ENCODE measurements around the gene PABPN1L. TPM values are rescaled to one million over a fixed set of nuclear protein-coding genes. Genes with fewer than 3 reads are reported as not detected.

PABPN1L gene
- total and polyA plus RNA-seq, 2 of the 13 experiments (the other 11 are each of a cell fraction or from before 2014, with no cell fraction given) = not detected

DNA sequence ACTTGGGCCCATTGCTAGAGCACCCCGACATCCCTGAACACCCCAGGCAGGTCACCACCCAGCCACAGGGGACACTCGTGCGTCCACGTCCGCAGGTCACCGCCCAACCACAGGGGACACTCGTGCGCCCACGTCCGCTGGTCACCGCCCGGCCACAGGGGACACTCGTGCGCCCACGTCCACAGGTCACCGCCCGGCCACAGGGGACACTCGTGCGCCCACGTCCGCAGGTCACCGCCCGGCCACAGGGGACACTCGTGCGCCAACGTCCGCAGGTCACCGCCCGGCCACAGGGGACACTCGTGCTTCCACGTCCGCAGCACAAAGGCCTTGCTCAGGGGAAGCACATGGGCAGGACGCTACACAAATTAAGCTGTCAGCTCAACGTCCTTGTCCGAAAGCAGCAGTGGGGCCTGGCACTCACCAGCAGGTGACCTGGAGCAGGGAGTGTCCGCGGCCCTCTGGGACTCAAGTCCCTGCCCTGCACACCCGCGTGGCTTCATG is 27.4 kb downstream of the PABPN1L start (continued):
- TF ChIP-seq SRY (CRISPR knock-in tag; IDR thresholded peaks at IDR 0.05) = no peak
- TF ChIP-seq ZSCAN25 (CRISPR knock-in tag; IDR thresholded peaks at IDR 0.05) = 0 out of 2 replicates have a peak, but pooled peaks have one; percentile 33
- peak; percentile 32; the same call in 1 of the 2 replicates for TF ChIP-seq PCBP1 (IDR thresholded peaks at IDR 0.05; ENCODE audit: borderline replicate concordance, low read depth, low read length)
- TF ChIP-seq ZNF883 (CRISPR knock-in tag; IDR thresholded peaks at IDR 0.05; ENCODE audit: not compliant biosample characterization) = peak; percentile 19
- TF ChIP-seq, protein P1, sequence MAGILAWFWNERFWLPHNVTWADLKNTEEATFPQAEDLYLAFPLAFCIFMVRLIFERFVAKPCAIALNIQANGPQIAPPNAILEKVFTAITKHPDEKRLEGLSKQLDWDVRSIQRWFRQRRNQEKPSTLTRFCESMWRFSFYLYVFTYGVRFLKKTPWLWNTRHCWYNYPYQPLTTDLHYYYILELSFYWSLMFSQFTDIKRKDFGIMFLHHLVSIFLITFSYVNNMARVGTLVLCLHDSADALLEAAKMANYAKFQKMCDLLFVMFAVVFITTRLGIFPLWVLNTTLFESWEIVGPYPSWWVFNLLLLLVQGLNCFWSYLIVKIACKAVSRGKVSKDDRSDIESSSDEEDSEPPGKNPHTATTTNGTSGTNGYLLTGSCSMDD (CRISPR knock-in tag; IDR thresholded peaks at IDR 0.05) = no peak
- TF ChIP-seq, protein P2, sequence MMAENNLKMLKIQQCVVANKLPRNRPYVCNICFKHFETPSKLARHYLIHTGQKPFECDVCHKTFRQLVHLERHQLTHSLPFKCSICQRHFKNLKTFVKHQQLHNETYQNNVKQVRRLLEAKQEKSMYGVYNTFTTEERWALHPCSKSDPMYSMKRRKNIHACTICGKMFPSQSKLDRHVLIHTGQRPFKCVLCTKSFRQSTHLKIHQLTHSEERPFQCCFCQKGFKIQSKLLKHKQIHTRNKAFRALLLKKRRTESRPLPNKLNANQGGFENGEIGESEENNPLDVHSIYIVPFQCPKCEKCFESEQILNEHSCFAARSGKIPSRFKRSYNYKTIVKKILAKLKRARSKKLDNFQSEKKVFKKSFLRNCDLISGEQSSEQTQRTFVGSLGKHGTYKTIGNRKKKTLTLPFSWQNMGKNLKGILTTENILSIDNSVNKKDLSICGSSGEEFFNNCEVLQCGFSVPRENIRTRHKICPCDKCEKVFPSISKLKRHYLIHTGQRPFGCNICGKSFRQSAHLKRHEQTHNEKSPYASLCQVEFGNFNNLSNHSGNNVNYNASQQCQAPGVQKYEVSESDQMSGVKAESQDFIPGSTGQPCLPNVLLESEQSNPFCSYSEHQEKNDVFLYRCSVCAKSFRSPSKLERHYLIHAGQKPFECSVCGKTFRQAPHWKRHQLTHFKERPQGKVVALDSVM (CRISPR knock-in tag; IDR thresholded peaks at IDR 0.05) = peak; percentile 23; the same call in 1 of the 2 replicates
- TF ChIP-seq, protein P3, sequence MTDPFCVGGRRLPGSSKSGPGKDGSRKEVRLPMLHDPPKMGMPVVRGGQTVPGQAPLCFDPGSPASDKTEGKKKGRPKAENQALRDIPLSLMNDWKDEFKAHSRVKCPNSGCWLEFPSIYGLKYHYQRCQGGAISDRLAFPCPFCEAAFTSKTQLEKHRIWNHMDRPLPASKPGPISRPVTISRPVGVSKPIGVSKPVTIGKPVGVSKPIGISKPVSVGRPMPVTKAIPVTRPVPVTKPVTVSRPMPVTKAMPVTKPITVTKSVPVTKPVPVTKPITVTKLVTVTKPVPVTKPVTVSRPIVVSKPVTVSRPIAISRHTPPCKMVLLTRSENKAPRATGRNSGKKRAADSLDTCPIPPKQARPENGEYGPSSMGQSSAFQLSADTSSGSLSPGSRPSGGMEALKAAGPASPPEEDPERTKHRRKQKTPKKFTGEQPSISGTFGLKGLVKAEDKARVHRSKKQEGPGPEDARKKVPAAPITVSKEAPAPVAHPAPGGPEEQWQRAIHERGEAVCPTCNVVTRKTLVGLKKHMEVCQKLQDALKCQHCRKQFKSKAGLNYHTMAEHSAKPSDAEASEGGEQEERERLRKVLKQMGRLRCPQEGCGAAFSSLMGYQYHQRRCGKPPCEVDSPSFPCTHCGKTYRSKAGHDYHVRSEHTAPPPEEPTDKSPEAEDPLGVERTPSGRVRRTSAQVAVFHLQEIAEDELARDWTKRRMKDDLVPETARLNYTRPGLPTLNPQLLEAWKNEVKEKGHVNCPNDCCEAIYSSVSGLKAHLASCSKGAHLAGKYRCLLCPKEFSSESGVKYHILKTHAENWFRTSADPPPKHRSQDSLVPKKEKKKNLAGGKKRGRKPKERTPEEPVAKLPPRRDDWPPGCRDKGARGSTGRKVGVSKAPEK (CRISPR knock-in tag; IDR thresholded peaks at IDR 0.05; ENCODE audit: borderline replicate concordance) = 0 out of 2 replicates have a peak, but pooled peaks have one; percentile 32
- peak; percentile 87 for TF ChIP-seq RBM39 (IDR thresholded peaks at IDR 0.05; ENCODE audit: low read depth, low read length, poor library complexity, severe bottlenecking)
- peak; percentile 54 for TF ChIP-seq STAG1 (CRISPR knock-in tag; IDR thresholded peaks at IDR 0.05)
- TF ChIP-seq, protein P4, sequence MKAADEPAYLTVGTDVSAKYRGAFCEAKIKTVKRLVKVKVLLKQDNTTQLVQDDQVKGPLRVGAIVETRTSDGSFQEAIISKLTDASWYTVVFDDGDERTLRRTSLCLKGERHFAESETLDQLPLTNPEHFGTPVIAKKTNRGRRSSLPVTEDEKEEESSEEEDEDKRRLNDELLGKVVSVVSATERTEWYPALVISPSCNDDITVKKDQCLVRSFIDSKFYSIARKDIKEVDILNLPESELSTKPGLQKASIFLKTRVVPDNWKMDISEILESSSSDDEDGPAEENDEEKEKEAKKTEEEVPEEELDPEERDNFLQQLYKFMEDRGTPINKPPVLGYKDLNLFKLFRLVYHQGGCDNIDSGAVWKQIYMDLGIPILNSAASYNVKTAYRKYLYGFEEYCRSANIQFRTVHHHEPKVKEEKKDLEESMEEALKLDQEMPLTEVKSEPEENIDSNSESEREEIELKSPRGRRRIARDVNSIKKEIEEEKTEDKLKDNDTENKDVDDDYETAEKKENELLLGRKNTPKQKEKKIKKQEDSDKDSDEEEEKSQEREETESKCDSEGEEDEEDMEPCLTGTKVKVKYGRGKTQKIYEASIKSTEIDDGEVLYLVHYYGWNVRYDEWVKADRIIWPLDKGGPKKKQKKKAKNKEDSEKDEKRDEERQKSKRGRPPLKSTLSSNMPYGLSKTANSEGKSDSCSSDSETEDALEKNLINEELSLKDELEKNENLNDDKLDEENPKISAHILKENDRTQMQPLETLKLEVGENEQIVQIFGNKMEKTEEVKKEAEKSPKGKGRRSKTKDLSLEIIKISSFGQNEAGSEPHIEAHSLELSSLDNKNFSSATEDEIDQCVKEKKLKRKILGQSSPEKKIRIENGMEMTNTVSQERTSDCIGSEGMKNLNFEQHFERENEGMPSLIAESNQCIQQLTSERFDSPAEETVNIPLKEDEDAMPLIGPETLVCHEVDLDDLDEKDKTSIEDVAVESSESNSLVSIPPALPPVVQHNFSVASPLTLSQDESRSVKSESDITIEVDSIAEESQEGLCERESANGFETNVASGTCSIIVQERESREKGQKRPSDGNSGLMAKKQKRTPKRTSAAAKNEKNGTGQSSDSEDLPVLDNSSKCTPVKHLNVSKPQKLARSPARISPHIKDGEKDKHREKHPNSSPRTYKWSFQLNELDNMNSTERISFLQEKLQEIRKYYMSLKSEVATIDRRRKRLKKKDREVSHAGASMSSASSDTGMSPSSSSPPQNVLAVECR (CRISPR knock-in tag; IDR thresholded peaks at IDR 0.05; ENCODE audit: borderline replicate concordance) = peak; percentile 47; the same call in 1 of the 2 replicates
- peak; percentile 99 for TF ChIP-seq PRPF4 (IDR thresholded peaks at IDR 0.05; ENCODE audit: low read depth, low read length, poor library complexity, severe bottlenecking)

Data from HepG2 (cell line).